H1 (cell line): ENCODE data around the gene MTX1. TPM values are rescaled to one million over a fixed set of nuclear protein-coding genes. Genes with fewer than 3 reads are reported as not detected.

ENCODE experiments used
- ASH2L ChIP-seq: fragments of 200-600, 300-600 bp; sonication (generic); IDR thresholded peaks from one replicate; pipeline ENCODE4 v1.7.1; 2017; ENCODE audit warnings: low read length
- ATF2 ChIP-seq: IDR thresholded peaks from 2 replicates; pipeline ENCODE4 v1.6.1; 2012; ENCODE audit warnings: low read length, inconsistent platforms
- CHD7 ChIP-seq: fragments of 300-600 bp; sonication (generic); IDR thresholded peaks from 2 replicates; pipeline ENCODE4 v1.7.1; 2012; ENCODE audit warnings: low read length, moderate library complexity, mild to moderate bottlenecking, inconsistent platforms; ENCODE audit not compliant: insufficient replicate concordance
- KDM5A ChIP-seq: fragments of 200-600 bp; IDR thresholded peaks from 2 replicates; pipeline ENCODE4 v1.7.1; 2012; ENCODE audit warnings: mild to moderate bottlenecking, low read length, inconsistent platforms, mixed read lengths
- PHF8 ChIP-seq: fragments of 200-600 bp; sonication (generic); conservative IDR thresholded peaks from 2 replicates; pipeline ENCODE4 v1.7.1; 2012; ENCODE audit warnings: low read depth, mild to moderate bottlenecking, inconsistent platforms, low read length, moderate library complexity
- POLR2A ChIP-seq, 2 experiments: IDR thresholded peaks; 1 replicate in 1 of 2; 2 replicates in 1 of 2; pipeline ENCODE4 v1.6.1; 2011; ENCODE audit warnings: low read depth in 2 of 2, low read length in 2 of 2, mild to moderate bottlenecking in 2 of 2; ENCODE audit errors: control extremely low read depth in 1 of 2
- SP2 ChIP-seq: IDR thresholded peaks from 2 replicates; pipeline ENCODE4 v1.6.1; 2012; ENCODE audit warnings: mild to moderate bottlenecking, low read length, inconsistent platforms
- TBP ChIP-seq: IDR thresholded peaks from 2 replicates; pipeline ENCODE4 v1.6.1; 2011; ENCODE audit warnings: low read depth, low read length, improper control_type of control experiment
- TEAD4 ChIP-seq: IDR thresholded peaks from 2 replicates; pipeline ENCODE4 v1.6.1; 2012; ENCODE audit warnings: low read depth, low read length, inconsistent platforms, mixed read lengths
- polyA plus RNA-seq, 7 experiments: library from polyadenylated mRNA; depleted of rRNA in 3 of 7; stranded (reverse) in 5 of 7; unstranded in 2 of 7; fragments of >200 nt in 5 of 7; fragments of 200-250 nt in 2 of 7; gene quantifications; 1 replicate in 5 of 7; 2 replicates in 1 of 7; 4 replicates in 1 of 7; pipeline versions ENCODE4 v1.2.1 to v1.2.3, GENCODE V29; 2011 to 2013; ENCODE audit warnings: missing spikeins in 2 of 7, mixed read lengths in 2 of 7
- total RNA-seq: library from RNA; stranded (reverse); fragmentation: NEBNext Ultra II Directional; extraction: Animal tissue kit (Norgen Biotek cat#: 25700); gene quantifications from 2 replicates; pipeline ENCODE4 v1.2.1, GENCODE V29; 2021

The MTX1 gene
- total and polyA plus RNA-seq, 2 of the 8 experiments (the other 6 are each of a cell fraction or from before 2014, with no cell fraction given) = 47.9 to 131 TPM

GRCh38 chr1:155206891-155207805 lies 1.3 kb upstream of the MTX1 start (continued):
- TF ChIP-seq CHD7 (no peak), ASH2L (no peak), SP2 (no peak), ATF2 (no peak), TBP (no peak), KDM5A (no peak), TEAD4 (no peak), POLR2A (IDR thresholded peaks at IDR 0.05; ENCODE audit: control extremely low read depth in 1 of 2, low read depth in 2 of 2, low read length in 2 of 2) (no peak; a peak in 1 of 3 replicates), PHF8 (no peak)
